Activated T-cell treated with anti-CD3 and anti-CD28 coated beads, Interleukin-2, amount 50 U/mL, for 4 hours (primary cell): ENCODE measurements around the gene RPS6KL1. TPM values are rescaled to one million over a fixed set of nuclear protein-coding genes. Genes with fewer than 3 reads are reported as not detected.
A peak's percentile ranks its signal among the peaks of the same experiment; 100 is the strongest.

ENCODE experiments used
- ATAC-seq, 2 donors: fragments of 200-7000 bp; cut with Tn5 transposase; one replicate each; pipeline ENCODE4 v1.10.0; 2021
- DNase-seq: peaks from one replicate; pipeline ENCODE4 v3.0.0-alpha.2; 2020
- H3K27me3 Mint-ChIP-seq: one replicate; pipeline ENCODE4 v1.8.0; 2021; ENCODE audit warnings: low read depth, mixed read lengths
- H3K36me3 Mint-ChIP-seq: one replicate; pipeline ENCODE4 v1.8.0; 2022; ENCODE audit warnings: mixed read lengths; ENCODE audit not compliant: insufficient read depth
- H3K4me1 Mint-ChIP-seq: one replicate; pipeline ENCODE4 v1.8.0; 2021; ENCODE audit warnings: low read depth, mixed read lengths
- H3K4me3 Mint-ChIP-seq: one replicate; pipeline ENCODE4 v1.8.0; 2021; ENCODE audit warnings: mild to moderate bottlenecking, moderate library complexity, mixed read lengths
- H3K9me3 Mint-ChIP-seq: one replicate; pipeline ENCODE4 v1.8.0; 2021; ENCODE audit warnings: mixed read lengths
- total RNA-seq, 3 donors: library from RNA; stranded (reverse); gene quantifications; one replicate each; pipeline ENCODE4 v1.2.1, GENCODE V29; 2021

RPS6KL1 gene
- total RNA-seq, 3 donors from 2014 or later, result 13.2 to 20.7 (median 17.3) TPM

GRCh38 chr14:74955229-74956026, 32.4 kb upstream of the RPS6KL1 start, which contains the start of gene PGF:
TSS of gene PGF (minus strand) at chr14:74955597. CDS start at chr14:74955242, 355 bp downstream.
- Mint-ChIP-seq H3K9me3 (no peaks in the 10 kb centered on the region), H3K4me1 (no peaks in the 10 kb centered on the region), H3K27me3 (peaks cover 8% of the 10 kb centered on the region), H3K36me3 (no peaks in the 10 kb centered on the region), H3K4me3 (peak within 1 kb of the TSS; percentile 42)
- DNase-seq, result no peak
- peak; percentile 71 to 73 for ATAC-seq

DNA sequence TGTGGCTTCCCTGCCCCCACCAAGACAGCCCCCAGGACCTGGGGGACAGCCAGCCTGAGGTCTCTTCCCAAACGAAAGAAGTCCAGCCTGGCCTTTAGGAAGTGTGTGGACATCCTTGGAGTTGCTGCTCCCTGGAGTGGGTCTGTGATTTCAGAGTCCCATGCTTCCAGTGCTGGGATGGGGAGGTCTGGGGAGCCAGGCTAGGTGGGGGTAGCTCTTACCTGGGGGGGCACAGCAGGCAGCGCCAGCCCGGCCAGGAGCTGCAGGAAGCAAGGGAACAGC, 31.8 kb upstream of the RPS6KL1 start:
- no peak overlapping the region for H3K4me3 Mint-ChIP-seq
- peaks cover 8% of the 10 kb centered on the region for H3K27me3 Mint-ChIP-seq
- H3K4me1 Mint-ChIP-seq, result no peaks in the 10 kb centered on the region
- ATAC-seq (no peak), DNase-seq (no peak)
- no peaks in the 10 kb centered on the region for H3K36me3 Mint-ChIP-seq
- no peaks in the 10 kb centered on the region for H3K9me3 Mint-ChIP-seq

GRCh38 chr14:74954232-74954946, 31.3 kb upstream of the RPS6KL1 start:
- ATAC-seq (no peak), DNase-seq (no peak)
- Mint-ChIP-seq H3K9me3 (no peaks in the 10 kb centered on the region), H3K27me3 (peaks cover 8% of the 10 kb centered on the region), H3K4me1 (no peaks in the 10 kb centered on the region), H3K36me3 (no peaks in the 10 kb centered on the region), H3K4me3 (no peak overlapping the region)

DNA sequence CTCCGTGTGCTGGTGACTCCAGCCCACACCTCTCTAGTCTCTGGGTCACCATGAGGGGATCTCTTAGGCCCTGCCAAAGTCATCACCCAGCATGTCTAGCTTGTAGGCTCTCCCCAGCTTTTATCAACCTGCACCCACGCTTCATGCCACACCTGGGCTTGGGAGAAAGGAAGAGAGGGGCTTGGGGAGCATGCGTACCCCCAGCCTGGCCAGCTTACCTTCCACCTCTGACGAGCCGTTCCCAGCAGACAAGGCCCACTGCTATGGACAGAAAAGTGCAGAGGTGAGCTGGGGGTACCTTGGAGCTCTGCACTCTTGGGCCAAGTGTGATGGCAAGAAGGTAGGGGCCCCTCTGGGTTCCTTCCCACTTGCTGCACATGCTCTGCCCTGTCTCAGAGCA, 30.6 kb upstream of the RPS6KL1 start:
- Mint-ChIP-seq H3K4me3 (no peak overlapping the region), H3K4me1 (no peaks in the 10 kb centered on the region), H3K27me3 (peaks cover 8% of the 10 kb centered on the region), H3K9me3 (no peaks in the 10 kb centered on the region), H3K36me3 (no peaks in the 10 kb centered on the region)
- DNase-seq (no peak), ATAC-seq (no peak)

DNA sequence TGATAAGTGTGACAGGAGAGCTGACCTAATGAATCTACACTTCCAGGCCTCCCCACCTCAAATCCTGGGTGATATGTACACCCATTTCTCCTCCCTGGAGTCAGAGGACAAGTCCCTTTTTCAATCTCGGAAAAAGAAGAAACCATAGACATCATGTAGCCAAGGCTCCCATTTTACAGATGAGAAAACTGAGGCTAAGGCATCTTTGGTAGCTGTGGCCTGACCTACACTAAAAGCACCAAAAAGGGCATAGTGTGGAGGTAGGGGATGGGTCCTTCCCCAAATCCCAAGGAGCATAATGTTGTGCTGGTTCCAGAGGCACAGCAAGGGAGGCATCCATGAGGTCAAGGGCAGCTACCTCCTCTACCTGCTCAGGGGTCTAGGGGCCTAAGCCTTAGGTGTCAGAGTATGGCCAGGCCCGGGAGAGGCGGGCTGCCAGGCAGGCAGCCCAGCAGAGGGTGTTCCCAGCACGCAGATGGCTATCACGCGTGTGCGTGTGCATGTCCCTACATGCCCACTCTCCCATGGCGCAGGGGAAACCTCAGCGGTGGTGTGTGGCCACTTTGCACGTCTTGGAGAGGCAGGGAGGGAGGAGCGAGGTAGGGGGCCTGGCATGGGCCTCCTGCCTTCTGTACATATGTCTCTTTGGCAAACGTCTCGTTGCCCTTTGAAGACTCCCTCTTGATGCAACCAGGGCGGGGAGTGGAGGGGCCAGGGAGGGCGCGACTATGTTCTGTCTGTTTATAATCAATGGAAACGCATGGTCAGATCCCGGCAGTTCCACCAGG, 29.8 kb upstream of the RPS6KL1 start:
- H3K27me3 Mint-ChIP-seq, result peaks cover 8% of the 10 kb centered on the region
- H3K9me3 Mint-ChIP-seq, result no peaks in the 10 kb centered on the region
- H3K4me1 Mint-ChIP-seq, result no peaks in the 10 kb centered on the region
- no peaks in the 10 kb centered on the region for H3K36me3 Mint-ChIP-seq
- H3K4me3 Mint-ChIP-seq, result no peak overlapping the region
- ATAC-seq, result no peak
- DNase-seq, result no peak

DNA sequence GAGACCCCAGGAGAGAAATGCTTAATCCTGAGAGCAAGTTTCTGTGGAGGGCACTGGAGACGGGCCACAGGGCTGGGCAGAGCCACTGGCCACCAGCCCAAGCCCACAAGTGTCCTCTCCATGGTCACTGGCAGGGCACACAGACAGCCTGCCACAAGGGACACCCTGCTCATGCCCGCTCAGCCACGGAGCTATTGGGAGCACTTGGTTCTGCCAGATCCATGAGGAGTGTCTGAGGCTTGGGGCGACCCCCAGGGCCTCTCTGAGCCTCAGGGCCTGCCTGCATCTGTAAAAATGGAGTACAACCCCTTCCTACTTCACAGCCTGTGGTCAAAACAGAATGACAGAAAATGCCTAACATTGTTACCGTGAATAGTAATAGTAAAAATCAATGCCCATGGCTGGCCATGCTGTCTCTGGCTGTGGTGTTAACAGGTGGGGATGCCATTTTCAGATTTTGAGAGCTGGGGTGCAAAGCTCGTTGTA, 29.2 kb upstream of the RPS6KL1 start:
- Mint-ChIP-seq H3K4me3 (no peak overlapping the region), H3K27me3 (peaks cover 8% of the 10 kb centered on the region), H3K36me3 (no peaks in the 10 kb centered on the region), H3K4me1 (no peaks in the 10 kb centered on the region), H3K9me3 (no peaks in the 10 kb centered on the region)
- ATAC-seq (no peak), DNase-seq (no peak)

DNA sequence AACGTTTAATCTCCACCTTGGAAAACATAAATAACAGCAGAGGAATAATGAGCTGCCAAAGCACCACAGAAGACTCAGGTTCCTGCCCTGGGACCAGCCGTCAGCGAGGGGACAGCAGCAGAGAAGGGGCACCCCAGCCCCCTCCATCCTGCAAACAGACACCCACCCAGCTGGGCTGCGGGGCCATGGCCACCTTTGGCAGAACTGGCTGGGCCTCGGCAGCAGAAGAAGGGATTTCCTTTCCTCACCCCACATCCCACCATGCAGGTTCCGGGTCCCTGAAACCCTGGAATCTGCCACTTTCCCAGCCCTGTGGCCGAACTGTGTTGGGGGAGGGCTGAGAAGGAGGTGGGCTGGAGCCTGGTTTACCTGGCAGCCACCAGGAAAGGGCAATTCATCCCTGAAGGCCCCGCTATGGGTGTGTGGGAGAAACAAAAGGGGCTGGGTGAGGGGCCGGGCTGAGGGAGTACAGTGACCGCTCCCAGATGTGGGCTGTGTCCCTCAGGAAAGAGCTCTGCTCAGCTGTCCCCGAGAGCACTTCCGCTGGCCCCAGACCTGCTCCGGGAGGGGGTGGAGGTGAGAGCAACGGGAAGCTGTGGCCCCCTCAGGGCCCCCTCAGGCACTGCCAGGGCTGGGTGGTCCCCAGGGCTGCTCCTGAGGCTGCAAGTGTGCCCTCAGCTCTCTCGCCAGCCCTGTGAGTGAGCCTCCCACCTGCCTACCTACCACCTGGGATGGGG, 28.6 kb upstream of the RPS6KL1 start:
- peaks cover 8% of the 10 kb centered on the region for H3K27me3 Mint-ChIP-seq

DNA sequence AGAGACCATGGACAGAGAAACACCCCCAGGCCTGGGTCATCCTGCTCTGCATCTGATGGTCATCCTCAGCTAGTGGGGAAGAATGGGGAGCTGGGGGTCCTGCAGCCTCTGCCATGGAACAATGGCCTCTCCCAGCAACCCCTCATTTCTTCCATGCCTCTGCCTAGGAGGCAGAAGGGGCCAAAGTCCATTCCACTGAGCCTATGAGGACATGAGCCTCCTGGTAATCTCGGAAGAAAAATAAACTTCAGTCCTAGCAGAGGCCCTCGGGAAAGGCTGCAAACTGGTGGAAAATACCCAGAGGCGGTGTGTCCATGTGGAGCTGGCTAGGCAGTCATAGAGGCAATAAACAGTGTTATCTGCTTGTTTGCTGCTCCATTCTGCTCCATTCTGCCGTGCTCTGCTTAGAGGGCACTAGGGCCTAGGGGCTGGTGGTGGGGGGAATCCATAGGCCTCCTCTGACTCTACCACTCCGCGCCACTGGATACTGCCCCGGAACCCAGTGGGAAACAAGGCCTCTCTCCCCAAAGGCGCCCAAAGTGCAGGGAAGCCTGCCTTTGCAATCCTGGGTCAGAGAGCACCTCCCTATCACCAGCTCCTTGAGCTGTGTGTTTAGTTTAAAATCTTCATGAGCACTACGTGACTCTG, 27.9 kb upstream of the RPS6KL1 start:
- no peak overlapping the region for H3K4me3 Mint-ChIP-seq
- H3K4me1 Mint-ChIP-seq, result peaks cover 6% of the 10 kb centered on the region
- H3K36me3 Mint-ChIP-seq, result no peaks in the 10 kb centered on the region
- H3K27me3 Mint-ChIP-seq, result peaks cover 6% of the 10 kb centered on the region
- no peaks in the 10 kb centered on the region for H3K9me3 Mint-ChIP-seq
- ATAC-seq, result no peak
- DNase-seq, result no peak

More for the DNA sequence above, 28.6 kb upstream of the RPS6KL1 start:
- Mint-ChIP-seq H3K36me3 (no peaks in the 10 kb centered on the region), H3K9me3 (no peaks in the 10 kb centered on the region), H3K4me3 (no peak overlapping the region), H3K4me1 (peaks cover 1% of the 10 kb centered on the region)
- no peak for DNase-seq
- ATAC-seq, result no peak

GRCh38 chr14:74949859-74950573, 27.0 kb upstream of the RPS6KL1 start:
- ATAC-seq, result no peak
- Mint-ChIP-seq H3K9me3 (no peaks in the 10 kb centered on the region), H3K4me3 (no peak overlapping the region), H3K27me3 (peaks cover 6% of the 10 kb centered on the region), H3K4me1 (peaks cover 6% of the 10 kb centered on the region), H3K36me3 (no peaks in the 10 kb centered on the region)
- DNase-seq, result no peak

DNA sequence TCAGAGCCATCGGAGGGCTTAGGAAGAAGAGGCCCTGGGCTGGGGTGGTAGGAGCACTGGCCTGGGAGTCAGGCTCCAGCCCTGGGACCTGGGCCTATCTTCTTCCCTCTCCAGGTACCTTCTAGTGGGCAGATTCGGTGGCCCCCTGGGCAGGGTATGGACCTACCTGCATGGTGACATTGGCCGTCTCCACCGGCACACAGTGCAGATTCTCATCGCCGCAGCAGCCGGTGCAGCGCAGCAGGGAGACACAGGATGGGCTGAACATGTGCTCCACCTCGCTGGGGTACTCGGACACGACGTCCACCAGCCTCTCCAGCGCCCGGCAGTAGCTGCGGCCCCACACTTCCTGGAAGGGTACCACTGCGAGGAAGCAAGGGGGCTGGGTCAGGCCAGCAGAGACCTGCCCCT, 26.1 kb upstream of the RPS6KL1 start:
- no peaks in the 10 kb centered on the region for H3K9me3 Mint-ChIP-seq
- peaks cover 6% of the 10 kb centered on the region for H3K27me3 Mint-ChIP-seq
- H3K4me1 Mint-ChIP-seq, result peaks cover 6% of the 10 kb centered on the region
- ATAC-seq (no peak), DNase-seq (no peak)
- no peak overlapping the region for H3K4me3 Mint-ChIP-seq
- no peaks in the 10 kb centered on the region for H3K36me3 Mint-ChIP-seq

GRCh38 chr14:74948228-74949175, 25.4 kb upstream of the RPS6KL1 start:
- no peaks in the 10 kb centered on the region for H3K9me3 Mint-ChIP-seq
- peaks cover 6% of the 10 kb centered on the region for H3K27me3 Mint-ChIP-seq
- H3K4me3 Mint-ChIP-seq, result no peak overlapping the region
- ATAC-seq, result no peak
- no peak for DNase-seq
- no peaks in the 10 kb centered on the region for H3K36me3 Mint-ChIP-seq
- peaks cover 6% of the 10 kb centered on the region for H3K4me1 Mint-ChIP-seq
